OCI-LY1 (cell line): ENCODE data around the gene DAZAP1.

Experiments used
- H2AFZ ChIP-seq: fragments of 200-600 bp; sonication (generic), shearing (Covaris generic); 2 replicates; pipeline ENCODE4 v1.6.0; 2014; ENCODE audit warnings: antibody characterized with exemption, mild to moderate bottlenecking, low read length
- H3F3A ChIP-seq: fragments of 200-600 bp; sonication (generic), shearing (Covaris generic); 2 replicates; pipeline ENCODE4 v1.6.0; 2014; ENCODE audit warnings: mild to moderate bottlenecking, antibody characterized with exemption, low read length, moderate library complexity; ENCODE audit not compliant: insufficient read depth
- H3K27ac ChIP-seq: fragments of 200-600 bp; sonication (generic); 2 replicates; pipeline ENCODE4 v1.5.1; 2014; ENCODE audit warnings: low read length, mixed run types, mild to moderate bottlenecking, low read depth; ENCODE audit not compliant: poor library complexity, severe bottlenecking
- H3K27me3 ChIP-seq: fragments of 200-600 bp; sonication (generic); 2 replicates; pipeline ENCODE4 v1.6.0; 2014; ENCODE audit warnings: antibody characterized with exemption, mild to moderate bottlenecking, low read length, moderate library complexity; ENCODE audit not compliant: insufficient read depth
- H3K36me3 ChIP-seq: fragments of 200-600 bp; sonication (generic); 2 replicates; pipeline ENCODE4 v1.6.1; 2014; ENCODE audit warnings: mild to moderate bottlenecking, antibody characterized with exemption, low read length, moderate library complexity, mixed read lengths; ENCODE audit not compliant: insufficient read depth
- H3K4me1 ChIP-seq: fragments of 200-600 bp; sonication (generic); 2 replicates; pipeline ENCODE4 v1.5.1; 2014; ENCODE audit warnings: mild to moderate bottlenecking, low read length, moderate library complexity; ENCODE audit not compliant: insufficient read depth, severe bottlenecking
- H3K4me2 ChIP-seq: fragments of 200-600 bp; sonication (generic), shearing (Covaris generic); 2 replicates; pipeline ENCODE4 v1.6.1; 2014; ENCODE audit warnings: low read length
- H3K4me3 ChIP-seq: fragments of 200-600 bp; sonication (generic); 2 replicates; pipeline ENCODE4 v1.5.1; 2014; ENCODE audit warnings: low read length, low read depth, mild to moderate bottlenecking, mixed read lengths; ENCODE audit not compliant: poor library complexity, severe bottlenecking
- H3K79me2 ChIP-seq: fragments of 200-600 bp; shearing (Covaris generic); 2 replicates; pipeline ENCODE4 v1.6.1; 2016; ENCODE audit warnings: mixed run types, low read length, mixed read lengths; ENCODE audit not compliant: insufficient read depth
- H3K9ac ChIP-seq: fragments of 200-600 bp; sonication (generic), shearing (Covaris generic); 2 replicates; pipeline ENCODE4 v1.6.1; 2014; ENCODE audit warnings: mild to moderate bottlenecking, low read length, mixed read lengths
- H3K9me2 ChIP-seq: fragments of 200-600 bp; sonication (generic), shearing (Covaris generic); 2 replicates; pipeline ENCODE4 v1.6.1; 2014; ENCODE audit warnings: low read depth, mild to moderate bottlenecking, low read length, mixed read lengths
- H3K9me3 ChIP-seq: fragments of 200-600 bp; shearing (Covaris generic); 2 replicates; pipeline ENCODE4 v1.6.1; 2014; ENCODE audit warnings: low read length, mixed read lengths
- H4K20me1 ChIP-seq: fragments of 200-600 bp; sonication (generic), shearing (Covaris generic); 2 replicates; pipeline ENCODE4 v1.6.0; 2016; ENCODE audit warnings: mild to moderate bottlenecking, low read length; ENCODE audit not compliant: insufficient read depth
- EZH2 ChIP-seq: fragments of 200-600 bp; sonication (generic), shearing (Covaris generic); IDR thresholded peaks from 2 replicates; pipeline ENCODE4 v1.8.0; 2017; ENCODE audit warnings: borderline replicate concordance, mixed run types, mild to moderate bottlenecking, antibody characterized with exemption, low read length, moderate library complexity, mixed read lengths
- TF ChIP-seq, protein P1 (sequence below): fragments of 200-600 bp; sonication (generic), shearing (Covaris generic); IDR thresholded peaks from 2 replicates; pipeline ENCODE4 v1.5.1; 2017; ENCODE audit warnings: mild to moderate bottlenecking, antibody characterized with exemption, low read length, moderate library complexity, mixed read lengths

Gene DAZAP1

GRCh38 chr19:1387684-1388636, 19.4 kb upstream of the DAZAP1 start:
- Histone ChIP-seq H3K27ac (no peak overlapping the region), H3K9me2 (no peaks in the 10 kb centered on the region), H4K20me1 (no peaks in the 10 kb centered on the region), H3F3A (no peaks in the 10 kb centered on the region), H3K9ac (no peak overlapping the region), H3K4me3 (no peak overlapping the region), H3K27me3 (no peaks in the 10 kb centered on the region), H3K79me2 (peaks cover 8% of the 10 kb centered on the region; the same call in 1 of the 2 replicates), H3K36me3 (peaks cover 50% of the 10 kb centered on the region), H3K4me2 (no peak overlapping the region), H3K4me1 (peaks cover 7% of the 10 kb centered on the region), H2AFZ (no peak overlapping the region), H3K9me3 (no peaks in the 10 kb centered on the region)
- no peak for TF ChIP-seq EZH2
- TF ChIP-seq, protein P1, sequence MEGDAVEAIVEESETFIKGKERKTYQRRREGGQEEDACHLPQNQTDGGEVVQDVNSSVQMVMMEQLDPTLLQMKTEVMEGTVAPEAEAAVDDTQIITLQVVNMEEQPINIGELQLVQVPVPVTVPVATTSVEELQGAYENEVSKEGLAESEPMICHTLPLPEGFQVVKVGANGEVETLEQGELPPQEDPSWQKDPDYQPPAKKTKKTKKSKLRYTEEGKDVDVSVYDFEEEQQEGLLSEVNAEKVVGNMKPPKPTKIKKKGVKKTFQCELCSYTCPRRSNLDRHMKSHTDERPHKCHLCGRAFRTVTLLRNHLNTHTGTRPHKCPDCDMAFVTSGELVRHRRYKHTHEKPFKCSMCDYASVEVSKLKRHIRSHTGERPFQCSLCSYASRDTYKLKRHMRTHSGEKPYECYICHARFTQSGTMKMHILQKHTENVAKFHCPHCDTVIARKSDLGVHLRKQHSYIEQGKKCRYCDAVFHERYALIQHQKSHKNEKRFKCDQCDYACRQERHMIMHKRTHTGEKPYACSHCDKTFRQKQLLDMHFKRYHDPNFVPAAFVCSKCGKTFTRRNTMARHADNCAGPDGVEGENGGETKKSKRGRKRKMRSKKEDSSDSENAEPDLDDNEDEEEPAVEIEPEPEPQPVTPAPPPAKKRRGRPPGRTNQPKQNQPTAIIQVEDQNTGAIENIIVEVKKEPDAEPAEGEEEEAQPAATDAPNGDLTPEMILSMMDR = no peak

GRCh38 chr19:1388637-1389026, 18.8 kb upstream of the DAZAP1 start:
- H3K9me3 ChIP-seq = no peaks in the 10 kb centered on the region
- H3F3A ChIP-seq = no peaks in the 10 kb centered on the region
- no peak overlapping the region for H3K27ac ChIP-seq
- H4K20me1 ChIP-seq = no peaks in the 10 kb centered on the region
- H3K4me2 ChIP-seq = no peak overlapping the region
- H3K4me3 ChIP-seq = no peak overlapping the region
- TF ChIP-seq, protein P1 = no peak
- no peak for TF ChIP-seq EZH2
- H2AFZ ChIP-seq = no peak overlapping the region
- no peaks in the 10 kb centered on the region for H3K9me2 ChIP-seq
- H3K36me3 ChIP-seq = peaks cover 57% of the 10 kb centered on the region
- H3K27me3 ChIP-seq = no peaks in the 10 kb centered on the region
- H3K9ac ChIP-seq = no peak overlapping the region
- peaks cover 7% of the 10 kb centered on the region for H3K4me1 ChIP-seq
- peaks cover 8% of the 10 kb centered on the region; the same call in 1 of the 2 replicates for H3K79me2 ChIP-seq

DNA sequence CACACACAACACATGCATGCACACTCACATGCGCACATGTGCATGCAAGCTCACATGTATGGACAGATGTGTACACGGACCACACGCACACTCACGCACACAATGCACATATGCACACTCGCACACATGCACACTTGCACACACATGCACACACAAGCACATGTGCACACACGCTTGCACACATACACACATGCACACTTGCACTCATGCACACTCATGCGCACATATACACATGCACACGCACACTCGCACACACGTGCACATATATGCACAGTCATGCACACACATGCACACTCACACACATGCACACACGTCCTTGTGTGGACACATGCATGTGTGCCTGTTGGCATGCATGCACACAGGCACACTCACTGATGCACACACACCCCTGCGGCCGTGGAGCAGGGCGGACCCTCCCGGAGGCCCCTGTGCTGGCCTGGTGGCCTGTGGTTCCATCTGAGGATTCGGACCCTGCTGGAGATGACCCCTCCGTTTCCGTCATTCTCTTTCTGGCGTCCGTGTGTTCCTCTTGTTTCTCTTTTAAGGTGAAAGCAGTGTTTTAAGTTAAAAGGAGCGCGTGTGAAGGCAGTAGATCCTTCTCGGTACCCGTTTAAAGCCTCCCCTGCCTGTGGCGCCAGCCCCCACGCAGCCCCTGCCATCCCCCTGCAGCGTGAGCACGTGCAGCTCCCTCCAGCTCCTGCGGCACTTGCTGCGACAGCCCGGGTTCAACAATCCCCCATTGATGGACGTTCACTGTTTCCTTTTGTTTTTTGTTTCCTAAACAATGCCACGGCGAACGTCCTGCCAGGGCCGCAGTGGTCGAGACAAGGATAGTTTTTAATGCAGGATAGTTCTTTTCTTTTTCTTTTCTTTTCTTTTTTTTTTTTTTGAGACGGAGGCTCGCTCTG, 18.1 kb upstream of the DAZAP1 start:
- H3K4me1 ChIP-seq = peaks cover 7% of the 10 kb centered on the region
- no peaks in the 10 kb centered on the region for H4K20me1 ChIP-seq
- no peaks in the 10 kb centered on the region for H3F3A ChIP-seq
- H3K9me2 ChIP-seq = no peaks in the 10 kb centered on the region
- no peak overlapping the region for H2AFZ ChIP-seq
- peaks cover 6% of the 10 kb centered on the region; the same call in 1 of the 2 replicates for H3K79me2 ChIP-seq
- TF ChIP-seq, protein P1 = no peak
- TF ChIP-seq EZH2 = no peak
- H3K36me3 ChIP-seq = peaks cover 61% of the 10 kb centered on the region
- H3K9me3 ChIP-seq = no peaks in the 10 kb centered on the region
- no peaks in the 10 kb centered on the region for H3K27me3 ChIP-seq
- H3K9ac ChIP-seq = no peak overlapping the region
- H3K4me3 ChIP-seq = no peak overlapping the region
- H3K4me2 ChIP-seq = no peak overlapping the region
- no peak overlapping the region for H3K27ac ChIP-seq
